PC-3 (cell line): ENCODE data around the gene ACAT2. TPM values are rescaled to one million over a fixed set of nuclear protein-coding genes. Genes with fewer than 3 reads are reported as not detected.
A peak's percentile ranks its signal among the peaks of the same experiment; 100 is the strongest.
"Not testable (repeated sequence)": the region's sequence is repeated elsewhere in the genome, so short reads cannot be mapped to it uniquely, and the experiment has no call there.

ENCODE experiments used
- ATAC-seq: fragments of 200-7000 bp; cut with Tn5 transposase; 2 replicates; pipeline ENCODE4 v1.9.1; 2020; ENCODE audit warnings: mild to moderate bottlenecking, moderate library complexity
- Bru-seq: library from RNA; stranded (reverse); fragments of 400-500 nt; gene quantifications from one replicate; lab custom pipeline; 2021; lab: Mats Ljungman, UMichigan
- BruChase-seq, 2 experiments: library from RNA; stranded (reverse); fragments of 400-500 nt; gene quantifications; one replicate each; lab custom pipeline; 2021; lab: Mats Ljungman, UMichigan
- BruUV-seq: library from RNA; stranded (reverse); fragments of 400-500 nt; replicated peaks from 2 replicates; lab custom pipeline; 2021; lab: Mats Ljungman, UMichigan
- CTCF ChIA-PET: fragments of 300-600 bp; sonication (Branson Sonifier 250); formaldehyde crosslinking; loops from one replicate; lab custom pipeline; 2022; ENCODE audit warnings: antibody characterized with exemption; lab: Charles Lee
- POLR2A ChIA-PET: fragments of 300-600 bp; sonication (Branson Sonifier 250); formaldehyde crosslinking; loops from one replicate; lab custom pipeline; 2022; ENCODE audit warnings: antibody characterized with exemption; ENCODE audit not compliant: unreplicated experiment; lab: Charles Lee
- DNase-seq: peaks from one replicate; pipeline ENCODE4 v3.0.0-alpha.2; 2015
- H2AFZ ChIP-seq: fragments of 300-600 bp; sonication (generic); 2 replicates; pipeline ENCODE4 v1.6.0; 2016; ENCODE audit warnings: antibody characterized with exemption, low read length
- H3F3A ChIP-seq: fragments of 300-600 bp; sonication (generic); one replicate; pipeline ENCODE4 v1.6.0; 2017; ENCODE audit warnings: antibody characterized with exemption, low read length, control low read depth, mild to moderate bottlenecking; ENCODE audit not compliant: unreplicated experiment
- H3K27ac ChIP-seq: fragments of 300-600 bp; sonication (generic); 2 replicates; pipeline ENCODE4 v1.5.1; 2016; ENCODE audit warnings: mild to moderate bottlenecking, low read length
- H3K27me3 ChIP-seq: fragments of 300-600 bp; sonication (generic); 2 replicates; pipeline ENCODE4 v1.6.1; 2016; ENCODE audit warnings: low read length, mixed read lengths
- H3K36me3 ChIP-seq: fragments of 300-600 bp; sonication (generic); 2 replicates; pipeline ENCODE4 v1.6.1; 2016; ENCODE audit warnings: low read depth, mixed run types, low read length, mixed read lengths
- H3K4me1 ChIP-seq: fragments of 300-600 bp; sonication (generic); 2 replicates; pipeline ENCODE4 v1.5.1; 2016; ENCODE audit warnings: low read length; ENCODE audit not compliant: insufficient read depth
- H3K4me2 ChIP-seq: fragments of 300-600 bp; sonication (generic); 2 replicates; pipeline ENCODE4 v1.6.0; 2016; ENCODE audit warnings: low read length
- H3K4me3 ChIP-seq: fragments of 300-600 bp; sonication (generic); 2 replicates; pipeline ENCODE4 v1.5.1; 2016; ENCODE audit warnings: mild to moderate bottlenecking, low read length, mixed read lengths
- H3K79me2 ChIP-seq: fragments of 300-600 bp; sonication (generic); 2 replicates; pipeline ENCODE4 v1.6.1; 2017; ENCODE audit warnings: low read length, mixed read lengths
- H3K9ac ChIP-seq: fragments of 300-600 bp; sonication (generic); 2 replicates; pipeline ENCODE4 v1.6.0; 2016; ENCODE audit warnings: mild to moderate bottlenecking, low read length
- H3K9me2 ChIP-seq: fragments of 300-600 bp; sonication (generic); replicated peaks from 2 replicates; pipeline ENCODE4 v1.6.1; 2016; ENCODE audit warnings: mixed run types, low read length, mixed read lengths
- H3K9me3 ChIP-seq: fragments of 300-600 bp; sonication (generic); 2 replicates; pipeline ENCODE4 v1.6.1; 2016; ENCODE audit warnings: low read length, mixed read lengths
- H4K20me1 ChIP-seq: fragments of 300-600 bp; sonication (generic); 2 replicates; pipeline ENCODE4 v1.6.1; 2016; ENCODE audit warnings: low read length, mixed read lengths
- CTCF ChIP-seq: fragments of 300-600 bp; sonication (generic); conservative IDR thresholded peaks from 2 replicates; pipeline ENCODE4 v1.5.1; 2017; ENCODE audit warnings: antibody characterized with exemption, low read depth, mild to moderate bottlenecking, low read length
- EZH2 ChIP-seq: fragments of 300-600 bp; sonication (generic); IDR thresholded peaks from one replicate; pipeline ENCODE4 v1.6.1; 2017; ENCODE audit warnings: antibody characterized with exemption, mild to moderate bottlenecking, low read length; ENCODE audit not compliant: unreplicated experiment
- EZH2phosphoT487 ChIP-seq: fragments of 300-600 bp; sonication (generic); IDR thresholded peaks from 2 replicates; pipeline ENCODE4 v1.6.1; 2018; ENCODE audit warnings: mild to moderate bottlenecking, antibody characterized with exemption, low read length, borderline replicate concordance
- intact Hi-C: fragments of 100-400 bp; cut with micrococcal nuclease; formaldehyde crosslinking; loops from 2 replicates; pipeline ENCODE4 v1.9.0; 2023
- long read RNA-seq: library from polyadenylated mRNA; unstranded; transcript quantifications from one replicate; pipeline ENCODE4 v2.0.0, GENCODE V29; 2021; ENCODE audit not compliant: unreplicated experiment
- total RNA-seq: library from RNA; depleted of rRNA; stranded (reverse); fragments of >200 nt; gene quantifications from 2 replicates; pipeline ENCODE4 v1.2.3, GENCODE V29; 2014; rRNA removed

The ACAT2 gene
- total RNA-seq (29.0 and 36.0 TPM in 2 replicates), Bru-seq, nascent RNA (percentile 55 among the genes with signal in this experiment), BruChase-seq, experiment 1, labeled RNA remaining after a 6-hour chase (percentile 72 among the genes with signal in this experiment), BruChase-seq, experiment 2, labeled RNA remaining after a 2-hour chase (percentile 60 among the genes with signal in this experiment)
- long read RNA-seq, transcript ACAT2-201 (9 exons, 3,180 nt) = major isoform, 29 of 49 reads
- long read RNA-seq, partial matches to known transcripts = 12 of 49 reads
- long read RNA-seq, other reads (novel, unspliced or antisense) = 8 of 49 reads

DNA sequence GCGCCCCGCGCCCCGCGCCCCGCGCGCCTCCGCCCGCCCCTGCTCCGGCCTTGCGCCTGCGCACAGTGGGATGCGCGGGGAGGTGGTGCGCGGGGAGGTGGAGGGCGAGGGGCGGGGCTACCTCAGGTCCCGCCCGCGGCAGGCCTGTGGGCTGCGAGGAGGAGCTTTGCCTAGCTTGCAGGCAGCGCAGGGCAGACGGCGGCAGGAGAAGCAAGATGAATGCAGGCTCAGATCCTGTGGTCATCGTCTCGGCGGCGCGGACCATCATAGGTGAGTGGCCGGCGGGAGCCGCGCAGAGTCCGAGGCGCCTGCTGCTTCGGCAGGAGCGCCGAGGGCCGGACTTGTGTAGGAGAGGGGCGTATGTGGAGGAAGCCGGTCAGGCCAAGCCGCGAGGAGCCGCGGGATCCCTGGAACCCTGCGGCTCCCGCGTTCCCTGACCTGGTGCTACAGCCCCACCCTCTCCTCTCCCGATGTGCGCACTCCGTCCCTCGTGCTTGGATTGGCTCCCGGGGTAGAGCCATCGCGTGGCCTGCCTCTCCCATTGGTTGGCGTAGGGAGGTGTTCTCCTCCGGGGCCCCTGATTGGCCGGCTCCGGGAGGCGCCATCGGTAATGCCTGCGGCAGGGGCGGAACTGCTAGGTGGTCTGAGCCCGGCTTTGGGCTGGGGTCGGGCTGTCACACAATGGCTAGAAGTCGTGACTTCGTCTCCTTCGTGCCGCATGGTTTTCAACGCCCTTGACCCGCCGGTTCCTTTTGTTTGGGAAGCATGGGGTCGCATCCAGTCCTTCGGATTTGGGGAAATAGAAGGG, at the start of gene ACAT2:
TSS of gene ACAT2 (plus strand) at position 173 of the 808 bp plus-strand sequence. CDS start at position 216, 43 bp downstream.
- peak; percentile 92 for DNase-seq
- Histone ChIP-seq H3K9me3 (no peaks in the 10 kb centered on the region), H3K27me3 (no peaks in the 10 kb centered on the region), H3K27ac (peak within 1 kb of the TSS; percentile 95), H3K4me2 (peak within 1 kb of the TSS; percentile 98), H3F3A (no peaks in the 10 kb centered on the region), H3K9me2 (no peaks in the 10 kb centered on the region), H4K20me1 (no peaks in the 10 kb centered on the region), H3K9ac (peak within 1 kb of the TSS; percentile 97), H3K4me3 (peak within 1 kb of the TSS; percentile 87), H3K79me2 (no peaks in the 10 kb centered on the region), H3K36me3 (peaks cover 3% of the 10 kb centered on the region; the same call in 1 of the 2 replicates), H3K4me1 (peaks cover 21% of the 10 kb centered on the region), H2AFZ (peak within 1 kb of the TSS; percentile 94)
- intact Hi-C loops = loop anchor here (1.0 to 2.0 kb wide), 2 partner anchors 27 to 71 kb away; partner anchors contain the start of gene TCP1
- CTCF ChIA-PET = no interaction called here
- POLR2A ChIA-PET = no interaction called here
- BruUV-seq = no TSS peak
- peak; percentile 92 for ATAC-seq
- TF ChIP-seq EZH2 (no peak), EZH2phosphoT487 (no peak), CTCF (no peak)

- H3K27me3 ChIP-seq, H3K4me1 ChIP-seq, H2AFZ ChIP-seq, CTCF ChIA-PET, DNase-seq, H3K36me3 ChIP-seq, BruUV-seq, POLR2A ChIA-PET, H3K4me3 ChIP-seq, H3K4me2 ChIP-seq, ATAC-seq, intact Hi-C loops, H3K79me2 ChIP-seq, H4K20me1 ChIP-seq, H3K27ac ChIP-seq, H3K9me3 ChIP-seq, H3K9me2 ChIP-seq, H3F3A ChIP-seq, H3K9ac ChIP-seq: not testable (repeated sequence)
These were observed 49.5 kb upstream of the ACAT2 start for GRCh38 chr6:159712389-159712788.

- TF ChIP-seq EZH2 = no peak
- no peak for TF ChIP-seq CTCF
- no peak for TF ChIP-seq EZH2phosphoT487
- POLR2A ChIA-PET = no interaction called here
These were observed 47.9 kb upstream of the ACAT2 start for GRCh38 chr6:159713984-159714383.

More at GRCh38 chr6:159713984-159714383, 47.9 kb upstream of the ACAT2 start:
- H3K27me3 ChIP-seq = no peaks in the 10 kb centered on the region
- H3K79me2 ChIP-seq = no peaks in the 10 kb centered on the region; the same call in none of the 2 replicates
- intact Hi-C loops = no loop called here
- H3K27ac ChIP-seq = no peak overlapping the region
- no peaks in the 10 kb centered on the region for H3F3A ChIP-seq
- H3K4me2 ChIP-seq = no peak overlapping the region
- DNase-seq (no peak), ATAC-seq (no peak)
- no TSS peak for BruUV-seq
- no peaks in the 10 kb centered on the region for H3K36me3 ChIP-seq
- H4K20me1 ChIP-seq = no peaks in the 10 kb centered on the region
- peaks cover 9% of the 10 kb centered on the region for H3K4me1 ChIP-seq
- H2AFZ ChIP-seq = no peak overlapping the region
- CTCF ChIA-PET = no interaction called here
- no peak overlapping the region for H3K9ac ChIP-seq
- no peaks in the 10 kb centered on the region for H3K9me2 ChIP-seq
- no peaks in the 10 kb centered on the region for H3K9me3 ChIP-seq
- no peak overlapping the region for H3K4me3 ChIP-seq
